ENCODE measurements around the gene TNNT3.

The TNNT3 gene

DNA sequence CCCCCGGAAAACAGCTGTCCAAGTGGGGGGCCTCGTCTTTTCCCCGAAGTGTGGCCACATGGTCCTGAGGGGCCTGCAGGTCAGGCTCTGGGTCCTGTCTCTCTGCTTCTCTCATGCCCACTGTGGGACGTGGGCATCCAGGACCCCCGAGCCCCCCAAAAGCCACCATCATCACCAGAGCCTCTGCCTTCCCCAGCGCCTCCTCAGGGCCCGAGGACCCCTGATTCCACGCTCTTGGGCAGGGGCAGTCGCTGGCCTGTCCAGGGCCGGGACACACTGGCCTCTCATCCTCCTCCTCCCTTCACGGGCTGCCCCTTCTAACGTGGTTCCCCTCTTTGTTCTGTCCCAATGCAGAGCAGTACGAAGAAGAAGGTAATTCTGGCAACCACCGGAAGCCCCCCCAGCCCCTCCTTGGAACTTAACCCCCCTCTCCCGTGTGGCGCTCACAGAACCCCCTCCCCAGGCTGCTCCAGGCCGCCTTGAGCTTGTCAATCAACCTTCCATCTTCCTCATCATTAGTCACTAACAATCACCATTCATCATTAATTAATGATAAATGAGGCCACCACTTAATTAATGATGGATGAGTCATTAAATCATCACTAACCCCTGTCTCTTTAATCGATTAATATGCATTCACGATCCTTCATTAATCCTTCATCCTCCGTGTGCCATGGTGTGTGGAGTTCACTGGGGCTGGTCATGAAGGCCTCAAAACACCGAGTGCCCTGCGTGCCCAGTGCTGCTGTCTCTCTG is 3.9 kb downstream of the TNNT3 start:
- no peak for DNase-seq

DNA sequence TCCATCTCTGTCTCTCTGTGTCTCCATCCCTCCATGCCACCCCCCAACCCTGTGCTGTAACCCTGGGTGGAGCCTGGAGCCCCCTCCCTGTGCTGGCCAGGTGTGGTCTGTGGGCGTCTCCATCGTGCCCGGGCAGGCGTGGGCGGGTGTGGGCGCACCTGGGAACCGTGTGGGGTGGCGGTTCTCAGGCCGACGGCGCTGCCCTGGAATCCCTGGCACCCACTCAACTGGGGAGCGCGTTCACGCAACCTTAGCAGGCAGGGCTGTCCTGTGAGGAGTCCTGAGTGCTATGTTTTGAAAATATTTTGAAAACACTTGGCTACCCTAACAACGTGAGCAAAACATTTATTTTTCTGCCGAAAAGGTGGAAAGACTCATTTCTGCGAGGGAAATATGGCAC is 4.7 kb downstream of the TNNT3 start:
- no peak for DNase-seq

DNA sequence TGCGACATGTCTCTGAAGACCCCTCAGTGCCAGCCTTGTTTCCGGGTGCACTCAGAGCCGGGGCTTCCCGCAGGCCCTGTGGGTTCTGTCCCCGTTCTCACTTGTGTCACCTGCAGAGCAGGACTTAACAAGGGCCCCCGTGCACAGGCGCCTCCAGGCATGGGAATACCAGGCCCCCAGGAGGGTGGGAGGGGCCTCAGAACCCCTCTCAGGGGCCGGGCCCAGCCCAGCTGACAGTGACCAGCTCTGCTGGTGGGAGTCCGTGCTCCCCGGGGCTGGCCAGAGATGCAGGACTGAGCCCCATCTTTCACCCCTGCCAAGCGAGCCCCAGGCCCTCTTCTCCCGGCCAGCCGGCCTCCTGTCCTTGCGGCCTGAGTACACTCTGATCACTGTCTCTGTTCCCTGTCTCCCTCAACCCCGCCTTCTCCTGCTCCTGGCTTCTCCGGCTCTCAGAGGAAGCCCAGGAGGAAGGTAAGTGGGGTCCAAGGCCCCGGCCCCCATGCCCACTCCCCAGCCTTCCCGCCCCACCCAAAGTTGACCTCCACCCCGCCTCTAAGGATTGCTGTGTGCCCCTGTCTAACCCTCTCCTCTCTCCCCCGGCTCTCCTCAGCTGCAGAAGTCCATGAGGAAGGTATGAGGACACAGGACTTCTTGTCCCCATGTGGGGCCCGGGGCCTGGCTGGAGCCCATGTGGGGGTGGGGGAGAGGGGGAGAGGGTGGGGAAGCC is 5.3 kb downstream of the TNNT3 start:
- no peak for DNase-seq

DNA sequence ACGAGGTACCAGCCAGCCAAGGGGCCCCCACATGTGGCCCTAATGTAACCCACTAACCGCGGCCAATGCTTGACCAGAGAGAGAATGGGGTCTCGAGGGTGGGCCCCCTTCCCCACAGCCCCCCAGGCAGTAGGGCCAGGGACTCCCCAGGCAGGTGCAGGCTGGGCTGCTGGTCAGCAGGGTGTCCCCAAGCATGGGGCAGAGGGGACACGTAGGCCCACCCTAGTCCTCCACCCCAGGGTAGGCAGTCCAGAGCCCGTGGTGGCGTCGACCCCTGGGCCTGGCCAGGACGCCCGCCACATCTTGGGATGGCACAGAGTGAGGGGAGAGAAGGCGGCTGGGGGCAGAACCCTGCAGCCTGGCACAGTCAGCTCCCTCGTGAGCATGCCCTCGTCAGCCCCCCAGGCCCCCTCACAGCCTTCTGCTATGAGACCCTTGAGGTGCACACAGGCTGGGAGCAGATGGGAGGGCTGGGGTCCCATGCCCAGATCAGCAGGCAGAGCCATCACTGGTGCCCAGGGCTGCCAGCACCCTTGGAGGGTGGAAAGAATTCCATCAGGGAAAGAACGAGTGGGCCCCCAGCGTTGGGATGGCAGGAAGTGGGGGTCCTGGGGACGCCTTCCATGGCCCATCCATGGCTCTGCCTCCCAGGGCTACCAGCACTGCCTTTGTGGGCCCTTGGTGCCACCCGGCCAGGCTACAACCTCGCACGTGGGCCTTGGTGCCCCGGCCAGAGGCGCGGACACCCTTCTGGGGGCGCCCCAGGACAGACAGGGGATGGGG is 6.1 kb downstream of the TNNT3 start:
- DNase-seq = no peak

DNA sequence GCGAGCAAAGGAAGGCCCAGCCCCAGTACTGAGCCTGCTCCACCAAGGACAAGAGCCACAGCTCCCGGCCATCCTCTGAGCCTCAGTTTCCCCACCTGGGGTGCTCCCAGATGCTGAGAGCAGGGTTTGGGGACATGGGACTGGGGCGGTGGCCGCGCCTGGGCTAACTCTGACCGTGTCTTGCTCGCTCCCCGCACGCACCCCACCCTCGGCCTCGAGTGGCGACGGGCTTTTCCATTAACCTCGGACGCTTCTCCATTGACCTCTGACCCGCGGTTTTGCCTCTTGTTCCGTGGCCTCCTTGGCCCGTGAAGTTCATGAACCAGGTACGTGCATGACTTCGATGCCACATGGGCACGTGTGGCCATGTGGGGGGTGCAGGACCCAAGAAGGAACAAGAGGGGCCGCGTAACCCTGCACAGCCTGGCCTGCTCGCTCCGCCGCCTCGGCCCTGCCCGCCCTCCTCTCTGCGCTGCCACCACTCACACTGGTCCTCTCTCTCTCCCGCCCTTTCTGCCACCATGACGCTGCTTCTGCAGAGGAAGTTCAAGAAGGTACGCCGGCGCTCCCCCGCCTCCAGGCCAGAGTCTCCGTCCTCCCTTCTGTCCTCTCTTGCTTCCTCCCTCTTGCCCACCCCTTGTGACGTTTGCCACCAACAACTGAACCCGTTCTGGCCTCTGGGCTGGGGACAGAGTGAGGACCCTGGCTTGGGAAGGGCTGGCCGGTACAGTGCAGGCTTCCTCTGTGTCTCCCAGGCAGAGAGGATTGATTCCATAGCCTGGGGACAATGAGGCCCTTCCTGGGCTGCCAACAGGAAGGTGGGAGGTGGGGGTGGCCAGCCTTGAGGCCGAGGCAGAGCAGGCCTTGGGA is 6.9 kb downstream of the TNNT3 start:
- DNase-seq = no peak

DNA sequence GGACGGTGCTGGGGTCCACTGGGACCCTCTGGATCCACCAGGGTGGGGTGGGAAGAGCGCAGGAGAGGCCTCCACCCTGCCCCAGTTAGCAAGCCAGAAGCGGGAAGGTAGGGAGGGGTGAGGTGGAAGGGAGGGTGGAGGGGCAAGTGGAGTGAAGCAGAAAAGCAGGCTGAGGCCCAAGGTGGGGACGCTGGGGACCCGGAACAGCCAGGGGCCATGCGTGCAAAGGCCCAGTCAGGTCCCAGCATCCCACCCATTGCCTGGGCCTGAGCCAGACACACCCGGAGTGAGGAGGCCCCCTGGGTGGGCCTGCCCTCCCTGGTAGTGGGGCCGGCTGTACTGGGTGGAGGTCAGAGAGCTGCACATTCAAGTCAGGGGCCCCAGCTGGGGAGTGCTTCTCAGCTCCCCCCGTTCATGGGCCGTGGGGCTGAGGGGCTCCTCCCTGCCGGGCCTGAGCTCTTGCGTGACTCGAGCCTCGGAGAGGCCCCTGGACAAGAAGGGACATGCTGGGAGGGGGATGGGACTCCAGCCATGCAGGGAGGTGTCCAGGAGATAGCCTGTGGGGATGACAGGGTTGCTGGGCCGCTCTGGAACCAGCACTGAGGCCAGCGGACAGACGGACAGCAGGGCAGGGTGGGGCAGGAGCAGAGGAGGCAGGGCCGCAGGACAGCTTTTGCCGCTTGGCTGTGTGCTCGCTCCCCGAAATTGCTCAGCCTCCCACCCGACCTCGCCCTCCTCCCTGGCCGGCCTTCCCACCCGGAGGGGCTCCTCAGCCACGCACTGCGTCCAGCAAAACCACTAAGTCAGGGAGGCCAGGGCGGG is 7.7 kb downstream of the TNNT3 start:
- no peak for DNase-seq

DNA sequence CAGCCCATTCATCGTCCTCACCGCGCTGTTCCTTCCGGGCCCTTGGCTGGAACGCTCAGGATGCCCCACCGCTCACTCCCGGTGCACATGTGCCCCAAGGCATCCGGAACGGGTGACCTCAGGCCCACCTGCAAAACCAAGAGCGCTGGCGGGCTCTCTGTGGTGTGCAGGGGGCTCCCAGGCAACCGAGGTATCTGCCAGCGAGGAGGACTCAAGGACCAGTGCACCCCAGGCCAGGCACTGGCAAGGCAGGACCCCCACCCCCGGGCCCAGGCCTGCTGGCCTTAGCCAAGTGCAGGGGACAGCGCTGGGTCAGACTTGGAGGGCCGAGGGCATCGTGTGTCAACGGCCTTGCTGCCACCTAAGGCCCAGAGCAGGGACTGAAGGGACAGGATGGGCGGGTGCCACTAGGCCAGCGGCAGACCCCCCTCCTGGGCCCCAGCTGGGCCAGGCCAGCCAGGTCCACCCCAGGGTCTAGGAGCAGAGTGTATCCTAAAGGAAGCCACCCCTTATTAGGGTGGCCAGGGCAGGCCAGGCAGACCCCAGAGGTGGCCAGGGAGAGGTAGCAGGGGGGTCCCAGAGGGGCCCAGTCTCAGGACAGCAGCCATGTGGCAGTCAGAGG is 8.5 kb downstream of the TNNT3 start:
- no peak for DNase-seq

DNA sequence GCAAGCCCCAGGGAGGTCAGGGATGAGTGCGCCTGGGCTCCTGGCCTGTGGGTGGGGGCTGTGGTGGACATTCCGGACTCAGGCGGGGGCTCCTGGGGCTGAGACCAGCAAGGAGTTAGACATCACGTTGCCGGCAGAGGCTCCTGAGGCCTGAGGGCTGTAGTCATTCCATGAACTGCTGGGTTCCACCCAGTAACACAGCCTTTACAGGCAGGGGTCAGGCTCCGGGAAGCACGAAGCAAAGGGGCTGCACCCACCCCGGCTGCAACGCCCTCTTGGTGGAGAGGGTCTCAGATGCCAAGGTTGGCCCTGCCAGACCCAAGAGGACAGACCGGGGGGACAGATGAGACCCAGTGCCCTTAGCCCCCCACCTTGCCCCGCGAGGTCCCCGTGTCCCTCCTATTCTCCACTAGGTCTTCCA is 9.0 kb downstream of the TNNT3 start:
- DNase-seq = no peak

DNA sequence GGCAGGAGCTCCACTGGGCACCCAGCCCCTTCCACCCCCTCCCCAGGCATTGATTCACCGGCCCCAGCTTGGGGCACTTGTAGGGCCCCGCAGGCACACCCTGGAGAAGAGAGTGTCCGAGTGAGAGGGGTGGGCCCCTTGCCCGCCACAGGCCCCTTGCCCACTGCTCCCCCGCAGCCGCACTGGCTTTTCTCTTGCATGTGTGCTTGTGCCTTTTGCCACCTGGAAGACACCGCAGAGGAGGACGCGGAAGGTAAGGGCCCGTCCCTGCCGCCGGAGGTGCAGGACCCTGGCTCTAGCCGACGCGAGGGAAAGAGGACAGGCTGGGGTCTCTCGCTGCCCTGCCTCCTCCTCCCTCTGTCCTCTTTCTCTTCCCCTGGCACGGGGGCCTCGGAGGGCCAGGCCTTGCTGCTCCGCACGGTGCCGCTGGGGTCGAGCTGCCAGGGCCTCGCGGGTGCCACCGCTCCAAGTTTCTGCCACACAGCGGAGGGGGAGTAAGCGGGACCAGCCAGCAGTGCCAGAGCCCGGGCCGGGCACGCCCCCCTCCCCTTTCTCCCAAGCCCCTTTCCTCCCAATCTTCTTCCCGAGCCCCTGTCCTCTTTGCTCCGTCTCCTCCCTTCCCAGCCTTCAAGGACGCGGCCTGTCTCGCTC is 9.5 kb downstream of the TNNT3 start:
- DNase-seq = no peak

DNA sequence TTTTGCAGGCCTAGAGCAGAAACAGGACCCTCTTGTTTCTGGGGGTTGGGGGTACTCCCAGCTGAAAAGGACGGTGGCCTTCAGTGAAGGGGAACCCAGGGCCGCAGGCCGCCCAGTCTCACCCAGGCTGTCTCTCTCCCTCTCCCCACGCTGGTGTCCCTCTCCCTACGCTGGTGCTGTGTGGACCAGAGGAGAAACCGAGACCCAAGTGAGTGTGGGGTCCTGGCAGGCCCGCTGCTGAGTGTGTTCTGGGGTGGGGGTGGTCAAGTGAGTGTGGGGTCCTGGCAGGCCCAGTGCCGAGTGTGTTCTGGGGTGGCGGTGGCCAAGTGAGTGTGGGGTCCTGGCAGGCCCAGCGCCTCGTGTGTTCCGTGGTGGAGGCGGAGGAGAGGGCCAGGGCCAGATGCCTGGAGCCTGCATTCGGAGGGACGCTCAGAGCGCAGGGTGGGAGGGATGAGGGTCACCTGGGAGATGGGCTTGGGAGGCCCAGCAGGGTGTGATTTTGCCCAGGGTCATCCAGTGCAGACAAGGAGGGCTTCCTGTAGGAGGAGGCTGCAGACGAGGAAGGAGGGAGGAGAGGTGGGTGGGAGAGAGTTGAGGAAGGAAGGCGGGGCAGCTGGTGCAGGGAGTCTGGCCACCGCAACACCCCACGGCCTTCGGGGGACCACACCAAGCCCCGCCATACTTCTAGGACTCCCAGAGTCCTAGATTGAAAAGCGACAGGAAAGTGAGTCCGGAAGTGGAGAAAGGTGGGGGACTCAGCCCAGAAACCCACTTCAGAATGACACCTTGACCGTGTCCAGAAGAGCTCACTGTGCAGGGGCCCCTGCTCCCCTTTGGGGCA is 10.3 kb downstream of the TNNT3 start:
- DNase-seq = no peak

DNA sequence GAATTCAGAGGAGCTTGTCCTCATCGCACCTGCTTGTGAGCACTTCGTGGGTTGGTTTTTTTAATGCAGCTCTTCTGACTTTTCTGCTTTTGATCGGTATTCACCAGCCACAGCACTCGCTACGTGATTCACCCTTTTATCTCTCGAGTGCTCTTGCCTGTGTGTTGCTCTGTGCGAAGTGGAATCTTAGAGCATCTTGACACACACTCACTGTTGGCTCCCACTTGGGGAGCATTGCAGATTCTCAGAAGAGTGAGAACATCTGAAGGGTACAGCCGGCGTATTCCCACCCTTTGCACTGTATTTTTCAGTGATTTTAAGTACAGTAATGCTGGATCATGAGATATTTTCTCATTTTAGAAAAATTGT is 10.9 kb downstream of the TNNT3 start:
- DNase-seq = no peak

DNA sequence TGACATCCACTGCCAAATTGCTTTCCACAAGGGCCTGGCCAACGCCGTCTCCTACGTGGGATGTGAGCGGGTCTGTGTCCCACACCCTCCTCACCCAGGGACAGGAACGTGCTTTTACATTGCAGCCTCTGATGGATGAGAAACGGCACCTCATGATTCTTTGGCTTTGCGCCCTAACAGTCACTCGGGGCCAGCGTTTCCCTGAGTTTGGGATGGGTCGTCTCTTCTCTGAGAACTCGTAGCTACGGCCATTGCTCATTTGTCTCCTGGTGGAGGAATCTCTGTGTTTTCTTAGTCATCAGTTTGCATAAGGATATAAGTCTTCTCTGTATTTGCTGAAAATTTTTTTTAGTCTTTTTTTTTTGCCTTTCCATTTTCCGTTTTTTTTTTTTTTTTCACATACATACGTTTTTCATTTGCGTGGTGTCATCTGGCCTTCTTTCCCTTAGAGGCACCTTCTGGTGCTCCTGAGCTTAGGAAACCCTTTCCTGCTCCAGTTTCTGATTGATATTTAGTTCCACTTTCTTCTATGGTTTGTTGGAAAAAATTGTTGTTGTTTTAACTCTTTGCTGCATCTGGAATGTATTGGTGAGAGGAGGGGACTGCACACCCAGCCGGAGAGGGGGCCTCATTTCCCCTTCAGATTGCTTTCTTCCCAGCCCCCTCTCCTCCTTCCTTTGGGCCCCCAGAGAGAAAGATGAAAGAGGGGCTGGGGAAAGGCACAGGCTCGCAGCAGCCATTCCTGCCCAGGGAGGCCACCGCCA is 12.0 kb downstream of the TNNT3 start:
- DNase-seq = no peak

DNA sequence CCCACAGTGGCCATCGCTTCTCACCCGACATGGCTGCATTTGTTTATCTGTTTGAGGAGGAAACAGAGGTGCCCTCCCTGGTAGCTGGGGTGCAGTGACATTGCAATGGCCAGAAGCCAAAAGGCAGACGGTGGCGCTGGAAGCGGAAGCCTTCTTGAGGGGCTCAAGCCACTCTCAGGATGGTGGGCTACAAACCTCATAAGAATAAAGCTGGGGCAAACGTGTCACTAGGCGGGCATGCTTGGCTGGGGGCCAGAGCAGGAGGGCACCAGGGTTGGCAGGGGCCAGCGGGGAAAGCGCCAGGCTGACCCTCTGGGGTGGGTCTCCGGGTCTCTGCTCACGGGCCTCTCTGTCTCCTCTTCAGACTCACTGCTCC is 12.6 kb downstream of the TNNT3 start:
- DNase-seq = no peak

DNA sequence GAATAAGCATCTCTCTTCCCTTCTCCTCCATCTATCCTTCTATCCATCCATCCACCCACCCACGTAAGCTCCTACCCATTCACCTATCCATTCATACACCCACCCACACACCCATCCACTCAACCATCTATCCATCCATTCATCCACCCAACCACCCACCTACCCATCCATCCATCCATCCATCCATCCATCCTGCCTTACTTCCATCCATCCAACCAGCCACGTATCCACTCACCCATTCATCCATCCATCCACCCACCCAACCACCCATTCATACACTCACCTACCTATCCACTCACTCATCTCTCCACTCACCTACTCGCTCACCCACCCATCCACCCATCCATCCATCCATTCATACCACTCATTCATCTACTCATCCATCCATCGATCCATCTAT is 13.2 kb downstream of the TNNT3 start:
- no peak for DNase-seq

DNA sequence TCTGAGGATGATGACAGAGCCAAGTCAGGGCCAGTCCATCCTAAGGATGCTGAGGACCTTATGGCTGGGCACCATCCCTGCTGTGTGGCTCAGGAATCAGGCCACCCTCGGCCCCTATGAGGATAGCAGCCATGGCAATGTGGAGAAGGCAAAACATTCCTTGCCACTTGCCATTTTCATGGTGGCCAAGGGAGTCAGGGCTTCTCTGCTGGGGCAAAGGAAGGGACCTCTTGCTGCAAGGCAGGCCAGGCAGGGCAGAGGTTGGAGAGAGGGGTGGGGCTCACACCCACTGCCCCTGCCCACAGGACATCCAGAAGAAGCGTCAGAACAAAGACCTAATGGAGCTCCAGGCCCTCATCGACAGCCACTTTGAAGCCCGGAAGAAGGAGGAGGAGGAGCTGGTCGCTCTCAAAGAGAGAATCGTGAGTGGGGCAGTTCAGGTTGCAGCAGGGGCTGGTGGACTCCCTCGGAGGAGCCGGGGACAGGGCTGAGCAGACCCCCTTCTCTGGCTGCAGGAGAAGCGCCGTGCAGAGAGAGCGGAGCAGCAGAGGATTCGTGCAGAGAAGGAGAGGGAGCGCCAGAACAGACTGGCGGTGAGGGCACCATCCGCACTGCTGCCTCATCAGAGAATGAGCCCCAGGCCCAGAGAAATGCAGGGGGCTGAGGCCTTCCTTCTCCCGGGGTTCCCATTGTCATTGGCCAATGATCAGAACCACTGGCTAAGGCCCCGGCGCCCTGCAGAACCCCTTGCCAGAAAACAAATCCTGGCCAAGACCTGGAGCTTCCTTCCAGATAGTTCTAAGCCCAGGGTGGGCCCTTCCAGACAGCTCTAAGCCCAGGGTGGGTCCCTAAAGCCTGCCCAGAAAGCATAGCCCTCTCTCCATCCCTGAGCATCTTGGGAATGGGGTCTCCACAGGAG is 14.2 kb downstream of the TNNT3 start:
- DNase-seq = no peak

DNA sequence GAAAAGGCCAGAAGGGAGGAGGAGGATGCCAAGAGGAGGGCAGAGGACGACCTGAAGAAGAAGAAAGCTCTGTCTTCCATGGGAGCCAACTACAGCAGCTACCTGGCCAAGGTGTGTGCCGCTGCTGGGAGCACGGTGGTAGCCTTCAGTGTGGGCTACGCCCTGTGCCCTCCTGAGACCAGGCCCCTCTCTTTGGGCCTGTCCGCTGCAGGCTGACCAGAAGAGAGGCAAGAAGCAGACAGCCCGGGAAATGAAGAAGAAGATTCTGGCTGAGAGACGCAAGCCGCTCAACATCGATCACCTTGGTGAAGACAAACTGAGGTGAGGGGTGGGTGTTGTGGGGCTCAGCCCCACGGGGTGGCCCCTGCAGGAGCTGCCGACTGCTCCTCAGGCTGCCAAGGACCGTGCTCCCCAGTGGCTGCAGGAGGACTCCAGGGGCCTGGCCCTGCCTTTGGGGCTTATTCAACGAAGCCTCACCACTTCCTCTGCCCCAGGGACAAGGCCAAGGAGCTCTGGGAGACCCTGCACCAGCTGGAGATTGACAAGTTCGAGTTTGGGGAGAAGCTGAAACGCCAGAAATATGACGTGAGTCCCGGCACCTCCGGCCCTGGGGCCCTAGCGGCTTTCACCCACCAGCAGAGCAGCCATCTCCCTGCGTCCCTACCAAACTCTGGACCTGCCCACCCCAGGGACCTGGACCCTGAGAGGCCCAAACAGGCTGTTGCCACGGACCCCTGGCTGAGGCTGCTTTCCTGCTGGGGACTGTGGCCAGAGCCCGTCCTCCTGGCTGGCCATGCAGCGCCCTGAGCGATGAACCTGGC is 15.0 kb downstream of the TNNT3 start:
- DNase-seq = no peak
